Heart right ventricle (tissue), 16 donors: ENCODE measurements around the gene CLIC6. TPM values are rescaled to one million over a fixed set of nuclear protein-coding genes. Genes with fewer than 3 reads are reported as not detected.

Experiments
- ATAC-seq, 8 donors: fragments of 200-7000 bp; cut with Tn5 transposase; one replicate each; pipeline ENCODE4 v1.9.1; 2020; ENCODE audit warnings: mild to moderate bottlenecking in 8 of 8, moderate library complexity in 8 of 8, moderate number of reproducible peaks in 1 of 8
- DNase-seq, 2 donors: peaks; one replicate each; pipeline ENCODE4 v3.0.0-alpha.2; 2020
- H3K27ac ChIP-seq, 10 donors: fragments of 200-600 bp; sonication (generic) in 2 of 10; one replicate each; pipeline versions ENCODE4 v1.5.0 to v1.8.0; 2020 to 2022; ENCODE audit warnings: mild to moderate bottlenecking in 3 of 10
- H3K27me3 ChIP-seq, 7 donors: fragments of 200-600 bp; one replicate each; pipeline ENCODE4 v1.8.0; 2021 to 2022; ENCODE audit warnings: mild to moderate bottlenecking in 2 of 7
- H3K36me3 ChIP-seq, 9 donors: fragments of 200-600 bp; sonication (generic) in 1 of 9; one replicate each; pipeline versions ENCODE4 v1.5.0 to v1.8.0; 2020 to 2022; ENCODE audit warnings: mild to moderate bottlenecking in 2 of 9
- H3K4me1 ChIP-seq, 9 donors: fragments of 200-600 bp; sonication (generic) in 1 of 9; one replicate each; pipeline versions ENCODE4 v1.5.0 to v1.8.0; 2020 to 2022; ENCODE audit warnings: mild to moderate bottlenecking in 4 of 9
- H3K4me3 ChIP-seq, 10 donors: fragments of 200-600 bp; sonication (generic) in 2 of 10; one replicate each; pipeline versions ENCODE4 v1.5.0 to v1.8.0; 2020 to 2022; ENCODE audit warnings: mild to moderate bottlenecking in 7 of 10, moderate library complexity in 2 of 10
- H3K9me3 ChIP-seq, 11 donors: fragments of 200-600 bp in 10 of 11; sonication (generic) in 2 of 11; one replicate each; pipeline versions ENCODE4 v1.5.0 to v1.8.0; 2013 to 2022; ENCODE audit warnings: mild to moderate bottlenecking in 2 of 11, control low read depth in 1 of 11, moderate library complexity in 1 of 11
- CTCF ChIP-seq, 9 donors: fragments of 200-600 bp; sonication (generic) in 2 of 9; IDR thresholded peaks; one replicate each; pipeline versions ENCODE4 v1.5.0 to v1.8.0; 2021 to 2022; ENCODE audit warnings: antibody characterized with exemption in 9 of 9, mild to moderate bottlenecking in 5 of 9, moderate library complexity in 1 of 9
- WGBS, 2 donors: extraction: QIAGEN DNeasy Blood & Tissue Kit; methylation state at CpG; one replicate each; pipeline ENCODE4 v1.1.7; 2013; ENCODE audit warnings: inconsistent platforms in 1 of 2; 5-methylcytosine and 5-hydroxymethylcytosine counted together
- intact Hi-C, 10 donors: fragments of 100-400 bp; cut with DNase I; formaldehyde crosslinking; loops; one replicate each; pipeline versions ENCODE4 v1.11.1 to v1.14.2; 2022
- polyA plus RNA-seq, 2 donors: library from polyadenylated mRNA; stranded (reverse); fragments of 200-250 nt; gene quantifications; one replicate each; pipeline ENCODE4 v1.2.3, GENCODE V29; 2013
- total RNA-seq, 10 donors: library from RNA; stranded (reverse); fragmentation: NEBNext Ultra II Directional in 3 of 10; extraction: Animal tissue kit (Norgen Biotek cat#: 25700) in 3 of 10; gene quantifications; one replicate each; pipeline versions ENCODE4 v1.2.1 to v1.2.4, GENCODE V29; 2021 to 2023
- donor health status: Arrhythmogenic right ventricular cardiomyopathy.
- donor health status: ischemic (EF 13 %, LVEDD 7.1; RV severe dilation, severe dysfunction).
- donor health status: healthy with polysubstance abuse.
- donor health status: DM: no; HTN: yes; CAD: no.
- donor health status: DM: no; HTN: no; CAD: no.
- donor health status: ischemic (EF 25% LVEDD 6.9; RV normal size, moderate dysfunction).
- donor health status: ischemic (EF 25% LVEDD 5.7; RV mildly dilated, moderate dysfunction).
- donor health status: healthy.
- donor health status: DM: yes; HTN: yes; CAD: no.
- donor health status: Ischemic cardiomyopathy.
- donor health status: ischemic (EF 35%, LVEDD 5.7; RV mildly dilated, moderate dysfunction).
- donor health status: nonischemic (EF 11% LVEDD 7.7; RV severe dilation, severe dysfunction).
- donor health status: DM: yes; HTN: yes; CAD: no.
- donor health status: PGD.
- donor health status: ischemic (EF 29% LVEDD 5.4; RV normal size, mild dysfunction).
- donor health status: nonischemic (EF 23%, LVEDD 6.1; RV moderate dilation, normal function).

CLIC6 gene
- total and polyA plus RNA-seq, 12 donors: 0.21 to 8.1 (median 2.4) TPM

GRCh38 chr21:34651642-34652041, 17.2 kb upstream of the CLIC6 start:
- no peaks in the 10 kb centered on the region for H3K4me1 ChIP-seq
- intact Hi-C loops: no loop called here
- ATAC-seq (no peak), DNase-seq (no peak)
- WGBS, 2 donors: 80 to 83% methylated on average over 1 of the region's 1 CpG
- peaks cover 0 to 19% (median 0%) of the 10 kb centered on the region in 7 donors for H3K27me3 ChIP-seq
- peaks cover 0 to 29% (median 10%) of the 10 kb centered on the region in 11 donors for H3K9me3 ChIP-seq
- no peak overlapping the region for H3K27ac ChIP-seq
- no peaks in the 10 kb centered on the region for H3K36me3 ChIP-seq
- H3K4me3 ChIP-seq: no peak overlapping the region
- TF ChIP-seq CTCF (IDR thresholded peaks at IDR 0.05): no peak

GRCh38 chr21:34653522-34653921, 15.3 kb upstream of the CLIC6 start:
- Histone ChIP-seq H3K4me1 (no peaks in the 10 kb centered on the region), H3K27me3 (peaks cover 0 to 24% (median 0%) of the 10 kb centered on the region in 7 donors), H3K4me3 (no peak overlapping the region), H3K36me3 (no peaks in the 10 kb centered on the region), H3K27ac (no peak overlapping the region), H3K9me3 (peaks cover 0 to 29% (median 10%) of the 10 kb centered on the region in 11 donors)
- 86 to 90% methylated on average over 6 of the region's 6 CpGs for WGBS, 2 donors
- DNase-seq: no peak
- no peak for ATAC-seq
- no peak for TF ChIP-seq CTCF (IDR thresholded peaks at IDR 0.05)
- intact Hi-C loops: no loop called here

- ATAC-seq (no peak), DNase-seq (no peak)
- Histone ChIP-seq H3K36me3 (no peaks in the 10 kb centered on the region), H3K27ac (no peak overlapping the region), H3K4me1 (peaks cover 0 to 9% (median 0%) of the 10 kb centered on the region in 9 donors), H3K9me3 (peaks cover 0 to 40% (median 20%) of the 10 kb centered on the region in 11 donors), H3K4me3 (no peak overlapping the region), H3K27me3 (peaks cover 0 to 9% (median 0%) of the 10 kb centered on the region in 7 donors)
- TF ChIP-seq CTCF (IDR thresholded peaks at IDR 0.05): no peak
- intact Hi-C loops: no loop called here
These were observed 6.9 kb upstream of the CLIC6 start for GRCh38 chr21:34661848-34662247.

- WGBS, 2 donors: 86 to 87% methylated on average over 3 of the region's 3 CpGs
- no peak overlapping the region for H3K27ac ChIP-seq
These were observed 1.0 kb upstream of the CLIC6 start for GRCh38 chr21:34667761-34668160.

More at GRCh38 chr21:34667761-34668160, 1.0 kb upstream of the CLIC6 start:
- no peak overlapping the region for H3K4me3 ChIP-seq
- ATAC-seq (no peak), DNase-seq (no peak)
- H3K36me3 ChIP-seq: no peaks in the 10 kb centered on the region
- H3K4me1 ChIP-seq: peaks cover 5 to 19% (median 12%) of the 10 kb centered on the region in 9 donors
- intact Hi-C loops: no loop called here
- H3K9me3 ChIP-seq: peaks cover 0 to 9% (median 0%) of the 10 kb centered on the region in 11 donors
- no peak for TF ChIP-seq CTCF (IDR thresholded peaks at IDR 0.05)
- H3K27me3 ChIP-seq: peaks cover 17 to 56% (median 45%) of the 10 kb centered on the region in 7 donors
